GM12878 (cell line): ENCODE data around the gene ZNF396.

ENCODE experiments used
- EP300 ChIP-seq, 2 experiments: fragments of 150-350 bp in 1 of 2; IDR thresholded peaks; 2 replicates each; pipeline ENCODE4 v1.6.1; 2011 to 2012; ENCODE audit warnings: low read depth in 2 of 2, low read length in 2 of 2, borderline replicate concordance in 1 of 2, improper control_type of control experiment in 1 of 2, inconsistent platforms in 1 of 2; ENCODE audit not compliant: control insufficient read depth in 1 of 2
- FOXK2 ChIP-seq: fragments of 450-650 bp; IDR thresholded peaks from 2 replicates; pipeline ENCODE4 v1.6.1; 2017; ENCODE audit warnings: mild to moderate bottlenecking, moderate library complexity
- HDAC6 ChIP-seq: fragments of 200-600 bp; sonication (generic); IDR thresholded peaks from one replicate; pipeline ENCODE4 v1.8.0; 2017; ENCODE audit warnings: antibody characterized with exemption; ENCODE audit not compliant: unreplicated experiment
- MYC ChIP-seq: IDR thresholded peaks from 2 replicates; pipeline ENCODE4 v1.6.1; 2011; ENCODE audit warnings: mild to moderate bottlenecking, low read length, moderate library complexity, inconsistent platforms; ENCODE audit not compliant: insufficient read depth, insufficient replicate concordance, insufficient read length, severe bottlenecking
- SRF ChIP-seq, 2 experiments: IDR thresholded peaks; 2 replicates each; pipeline ENCODE4 v1.6.1; 2011; ENCODE audit warnings: low read depth in 2 of 2, low read length in 2 of 2, mild to moderate bottlenecking in 1 of 2, moderate library complexity in 1 of 2
- YY1 ChIP-seq: IDR thresholded peaks from 2 replicates; pipeline ENCODE4 v1.6.1; 2011; ENCODE audit warnings: low read depth, mild to moderate bottlenecking, low read length
- ZNF207 ChIP-seq: fragments of 450-650 bp; IDR thresholded peaks from 2 replicates; pipeline ENCODE4 v1.6.1; 2014; ENCODE audit warnings: antibody characterized with exemption, mild to moderate bottlenecking, borderline replicate concordance

DNA sequence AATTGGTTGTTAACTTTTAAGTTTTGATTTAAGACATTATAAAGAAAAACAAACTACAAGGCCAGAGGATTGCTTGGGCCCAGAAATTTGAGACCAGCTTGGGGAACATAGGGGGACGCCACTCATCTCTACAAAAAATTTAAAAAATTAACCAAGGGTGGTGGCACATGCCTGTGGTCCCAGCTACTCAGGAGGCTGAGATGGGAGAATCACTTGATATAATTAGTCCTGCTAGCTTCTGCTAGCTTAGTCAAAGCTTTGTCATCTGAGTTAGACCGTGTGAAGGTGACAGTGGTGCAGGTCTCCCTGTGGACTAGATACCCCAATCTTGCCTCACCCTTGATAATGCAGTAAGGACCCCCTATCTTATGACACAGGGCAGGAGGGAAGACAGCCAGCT is 6.0 kb upstream of the ZNF396 start:
- TF ChIP-seq HDAC6 (no peak), FOXK2 (no peak), MYC (no peak), EP300 (IDR thresholded peaks at IDR 0.05; ENCODE audit: borderline replicate concordance in 1 of 2, control insufficient read depth in 1 of 2, low read depth in 2 of 2, low read length in 2 of 2) (no peak), SRF (IDR thresholded peaks at IDR 0.05; ENCODE audit: low read depth in 2 of 2, low read length in 2 of 2) (no peak), YY1 (no peak), ZNF207 (no peak)
